ENCODE data around the gene GAB3. TPM values are rescaled to one million over a fixed set of nuclear protein-coding genes. Genes with fewer than 3 reads are reported as not detected.
"Not testable (repeated sequence)": the region's sequence is repeated elsewhere in the genome, so short reads cannot be mapped to it uniquely, and the experiment has no call there.

Gene GAB3
- total RNA-seq, 3 donors from 2014 or later (not counting 1 experiment from before 2014, with no cell fraction given), result 55.6 to 89.8 (median 77.4) TPM

DNA sequence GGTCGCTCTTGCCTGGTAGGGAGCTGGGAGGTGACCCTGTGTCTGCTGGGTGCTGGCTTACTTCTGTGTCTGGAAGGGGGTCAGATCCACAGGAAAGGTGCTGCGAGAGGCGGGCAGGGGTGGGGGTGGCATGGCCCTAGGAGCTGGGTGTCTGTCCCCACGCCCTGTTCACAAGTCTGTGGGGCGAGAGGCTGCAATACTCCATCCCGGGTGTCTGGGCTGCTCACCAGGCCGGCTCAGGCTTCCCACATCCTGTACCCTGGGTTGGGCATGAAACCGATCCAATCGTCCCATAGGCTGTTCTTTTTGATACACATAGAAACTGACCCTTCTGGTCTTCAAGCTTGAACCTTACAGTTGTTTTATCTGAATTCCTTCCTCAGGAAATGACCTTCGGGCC, 96.5 kb downstream of the GAB3 start:
- H3K27ac ChIP-seq (ENCODE audit: low read length), result no peak overlapping the region
- intact Hi-C loops (cut with micrococcal nuclease), result no loop called here
- DNase-seq, result no peak
- WGBS (ENCODE audit: insufficient coverage), result 45% methylated on average over 9 of the region's 10 CpGs
- H3K27me3 ChIP-seq (ENCODE audit: control insufficient read depth, insufficient read depth, low read length), result no peaks in the 10 kb centered on the region
- Mint-ChIP-seq H3K27me3 (ENCODE audit: low read depth in 2 of 2) (no peaks in the 10 kb centered on the region), H3K9me3 (no peaks in the 10 kb centered on the region), H3K4me1 (peaks cover 8 to 10% of the 10 kb centered on the region in 2 donors), H3K4me3 (no peak overlapping the region), H3K27ac (no peak overlapping the region), H3K36me3 (no peaks in the 10 kb centered on the region)
- no peaks in the 10 kb centered on the region for H3K9me3 ChIP-seq (ENCODE audit: control insufficient read depth, insufficient read depth, low read length)
- no peaks in the 10 kb centered on the region for H3K36me3 ChIP-seq (ENCODE audit: control insufficient read depth, insufficient read depth, low read length)
- H3K4me3 ChIP-seq (ENCODE audit: low read length), result no peak overlapping the region
- no peaks in the 10 kb centered on the region for H3K4me1 ChIP-seq (ENCODE audit: control insufficient read depth, insufficient read depth, low read length)
- ATAC-seq, result no peak
- TF ChIP-seq, protein P1, sequence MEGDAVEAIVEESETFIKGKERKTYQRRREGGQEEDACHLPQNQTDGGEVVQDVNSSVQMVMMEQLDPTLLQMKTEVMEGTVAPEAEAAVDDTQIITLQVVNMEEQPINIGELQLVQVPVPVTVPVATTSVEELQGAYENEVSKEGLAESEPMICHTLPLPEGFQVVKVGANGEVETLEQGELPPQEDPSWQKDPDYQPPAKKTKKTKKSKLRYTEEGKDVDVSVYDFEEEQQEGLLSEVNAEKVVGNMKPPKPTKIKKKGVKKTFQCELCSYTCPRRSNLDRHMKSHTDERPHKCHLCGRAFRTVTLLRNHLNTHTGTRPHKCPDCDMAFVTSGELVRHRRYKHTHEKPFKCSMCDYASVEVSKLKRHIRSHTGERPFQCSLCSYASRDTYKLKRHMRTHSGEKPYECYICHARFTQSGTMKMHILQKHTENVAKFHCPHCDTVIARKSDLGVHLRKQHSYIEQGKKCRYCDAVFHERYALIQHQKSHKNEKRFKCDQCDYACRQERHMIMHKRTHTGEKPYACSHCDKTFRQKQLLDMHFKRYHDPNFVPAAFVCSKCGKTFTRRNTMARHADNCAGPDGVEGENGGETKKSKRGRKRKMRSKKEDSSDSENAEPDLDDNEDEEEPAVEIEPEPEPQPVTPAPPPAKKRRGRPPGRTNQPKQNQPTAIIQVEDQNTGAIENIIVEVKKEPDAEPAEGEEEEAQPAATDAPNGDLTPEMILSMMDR (IDR thresholded peaks at IDR 0.05), result no peak

- H3K36me3 Mint-ChIP-seq, ATAC-seq: not testable (repeated sequence)
- WGBS (ENCODE audit: insufficient coverage), result no CpG with 5 or more reads among the region's 27 CpGs
Observed at GRCh38 chrX:154653413-154653812, 97.5 kb downstream of the GAB3 start, which contains the start of gene CTAG2. CTAG2 (minus strand) TSS chrX:154653579; CDS start chrX:154653515, 64 bp downstream.

GRCh38 chrX:154653048-154653401, 97.9 kb downstream of the GAB3 start:
- Histone ChIP-seq H3K9me3 (ENCODE audit: control insufficient read depth, insufficient read depth, low read length) (no peaks in the 10 kb centered on the region), H3K27me3 (ENCODE audit: control insufficient read depth, insufficient read depth, low read length) (no peaks in the 10 kb centered on the region), H3K4me1 (ENCODE audit: control insufficient read depth, insufficient read depth, low read length) (no peaks in the 10 kb centered on the region), H3K36me3 (ENCODE audit: control insufficient read depth, insufficient read depth, low read length) (no peaks in the 10 kb centered on the region), H3K27ac (ENCODE audit: low read length) (no peak overlapping the region), H3K4me3 (ENCODE audit: low read length) (no peak overlapping the region)
- Mint-ChIP-seq H3K9me3 (no peaks in the 10 kb centered on the region), H3K27ac (no peak overlapping the region), H3K4me1 (peaks cover 8 to 10% of the 10 kb centered on the region in 2 donors), H3K4me3 (no peak overlapping the region), H3K27me3 (ENCODE audit: low read depth in 2 of 2) (no peaks in the 10 kb centered on the region), H3K36me3 (no peaks in the 10 kb centered on the region)
- no peak for DNase-seq
- intact Hi-C loops (cut with micrococcal nuclease), result no loop called here
- ATAC-seq, result no peak
- TF ChIP-seq, protein P1 (IDR thresholded peaks at IDR 0.05), result no peak
- 87% methylated on average over 8 of the region's 23 CpGs for WGBS (ENCODE audit: insufficient coverage)

More at GRCh38 chrX:154653413-154653812, 97.5 kb downstream of the GAB3 start, which contains the start of gene CTAG2:
- DNase-seq; H3K4me1 ChIP-seq (ENCODE audit: control insufficient read depth, insufficient read depth, low read length); H3K4me1 Mint-ChIP-seq; H3K27ac ChIP-seq (ENCODE audit: low read length); H3K36me3 ChIP-seq (ENCODE audit: control insufficient read depth, insufficient read depth, low read length); H3K4me3 Mint-ChIP-seq; intact Hi-C loops (cut with micrococcal nuclease); H3K27me3 Mint-ChIP-seq (ENCODE audit: low read depth in 2 of 2); H3K4me3 ChIP-seq (ENCODE audit: low read length); H3K27ac Mint-ChIP-seq; H3K27me3 ChIP-seq (ENCODE audit: control insufficient read depth, insufficient read depth, low read length); H3K9me3 ChIP-seq (ENCODE audit: control insufficient read depth, insufficient read depth, low read length); H3K9me3 Mint-ChIP-seq: not testable (repeated sequence)

- Mint-ChIP-seq H3K4me1 (peaks cover 8 to 10% of the 10 kb centered on the region in 2 donors), H3K9me3 (no peaks in the 10 kb centered on the region), H3K36me3 (no peaks in the 10 kb centered on the region), H3K27ac (no peak overlapping the region), H3K4me3 (no peak overlapping the region), H3K27me3 (ENCODE audit: low read depth in 2 of 2) (no peaks in the 10 kb centered on the region)
- ATAC-seq (no peak), DNase-seq (no peak)
- 91% methylated on average over 24 of the region's 30 CpGs for WGBS (ENCODE audit: insufficient coverage)
- TF ChIP-seq, protein P1 (IDR thresholded peaks at IDR 0.05), result no peak
- intact Hi-C loops (cut with micrococcal nuclease), result no loop called here
- H3K9me3 ChIP-seq (ENCODE audit: control insufficient read depth, insufficient read depth, low read length), result no peaks in the 10 kb centered on the region
- no peaks in the 10 kb centered on the region for H3K27me3 ChIP-seq (ENCODE audit: control insufficient read depth, insufficient read depth, low read length)
- no peaks in the 10 kb centered on the region for H3K36me3 ChIP-seq (ENCODE audit: control insufficient read depth, insufficient read depth, low read length)
- no peak overlapping the region for H3K27ac ChIP-seq (ENCODE audit: low read length)
- H3K4me1 ChIP-seq (ENCODE audit: control insufficient read depth, insufficient read depth, low read length), result no peaks in the 10 kb centered on the region
- no peak overlapping the region for H3K4me3 ChIP-seq (ENCODE audit: low read length)
Observed at GRCh38 chrX:154652311-154653047, 98.4 kb downstream of the GAB3 start.
